ENCODE results near the gene JUN. TPM values are rescaled to one million over a fixed set of nuclear protein-coding genes. Genes with fewer than 3 reads are reported as not detected.

JUN gene
- total RNA-seq, 1 experiment from 2014 or later: 14.2 TPM

- H3K23me2 ChIP-seq (ENCODE audit: insufficient read length, low read depth, low read length, poor library complexity, severe bottlenecking): no peaks in the 10 kb centered on the region
- Mint-ChIP-seq H3K4me1 (peaks cover 5 to 6% of the 10 kb centered on the region in 2 experiments), H3K36me3 (ENCODE audit: insufficient read depth in 1 of 3, low read depth in 3 of 3) (peaks cover 11 to 23% (median 19%) of the 10 kb centered on the region in 3 experiments), H3K9me3 (peaks cover 22 to 28% of the 10 kb centered on the region in 2 experiments), H3K27ac (no peak overlapping the region; a peak in 1 of 7 replicates), H3K27me3 (ENCODE audit: low read depth) (peaks cover 8% of the 10 kb centered on the region), H3K4me3 (no peak overlapping the region)
- whole genome bisulfite sequencing (ENCODE audit: extremely low coverage, insufficient read length, low lambda C conversion rate): no CpG with 5 or more reads among the region's 5 CpGs
- no peak overlapping the region for H3K14ac ChIP-seq (ENCODE audit: insufficient read depth, low read length)
- no peak overlapping the region for H2BK120ac ChIP-seq (ENCODE audit: low read depth, low read length, poor library complexity, severe bottlenecking)
- no peak overlapping the region for H2BK12ac ChIP-seq (ENCODE audit: insufficient read length, low read depth, low read length)
- no peak overlapping the region for H4K8ac ChIP-seq (replicated peaks; ENCODE audit: insufficient read length, low read depth, low read length)
- H3K79me2 ChIP-seq (ENCODE audit: insufficient read depth, low read length): no peaks in the 10 kb centered on the region
- H4K20me1 ChIP-seq (ENCODE audit: control insufficient read depth, insufficient read depth, insufficient read length): no peaks in the 10 kb centered on the region
- H3K56ac ChIP-seq (ENCODE audit: insufficient read length, low read depth, low read length): no peak overlapping the region
- no peak overlapping the region for H3K4ac ChIP-seq (ENCODE audit: low read depth, low read length)
- H3K79me1 ChIP-seq (ENCODE audit: insufficient read depth, low read depth, low read length, poor library complexity, severe bottlenecking): no peaks in the 10 kb centered on the region
- H3K9me3 ChIP-seq (ENCODE audit: control insufficient read depth, low read depth, low read length): no peaks in the 10 kb centered on the region
- H2BK15ac ChIP-seq (ENCODE audit: low read depth, low read length): no peak overlapping the region
- no peak for TF ChIP-seq CTCF (conservative IDR thresholded peaks at IDR 0.05)
- no peak overlapping the region for H2AK5ac ChIP-seq (ENCODE audit: insufficient read length, low read length)
- H3K27ac ChIP-seq (ENCODE audit: insufficient read length, low read depth, low read length): no peak overlapping the region
- no peak overlapping the region for H3T11ph ChIP-seq (ENCODE audit: low read length)
- H3K27me3 ChIP-seq (ENCODE audit: insufficient read depth, low read length): no peaks in the 10 kb centered on the region
- H3K23ac ChIP-seq (ENCODE audit: insufficient read length, low read depth, low read length): no peak overlapping the region
- DNase-seq: no peak
- no peak overlapping the region for H3K4me2 ChIP-seq (ENCODE audit: insufficient read depth, insufficient read length, low read length)
- H2BK5ac ChIP-seq (ENCODE audit: insufficient read length, low read length): no peak overlapping the region
- no peak overlapping the region for H2BK20ac ChIP-seq (ENCODE audit: low read depth, low read length, poor library complexity, severe bottlenecking)
- H4K91ac ChIP-seq (ENCODE audit: insufficient read length, low read depth, low read length): no peak overlapping the region
- no peak overlapping the region for H2AFZ ChIP-seq (ENCODE audit: low read length)
- no peak overlapping the region for H3K18ac ChIP-seq (ENCODE audit: insufficient read length, low read depth, low read length)
- no peak overlapping the region for H4K5ac ChIP-seq (ENCODE audit: insufficient read length, low read depth, low read length)
- no peaks in the 10 kb centered on the region; the same call in 1 of the 2 replicates for H3K4me1 ChIP-seq (ENCODE audit: insufficient read depth, low read length)
- H3K9ac ChIP-seq (ENCODE audit: extremely low read depth, insufficient read length, low read length): no peak overlapping the region
Observed at GRCh38 chr1:58824753-58825389, 41.0 kb upstream of the JUN start.

Data from H9 (cell line).